H1 (cell line): ENCODE data around the gene LIX1L. TPM values are rescaled to one million over a fixed set of nuclear protein-coding genes. Genes with fewer than 3 reads are reported as not detected.

Experiments used
- CTCF ChIA-PET: fragments of 300-600 bp; sonication (Branson Sonifier 250); formaldehyde crosslinking; loops from one replicate; lab custom pipeline; 2021; ENCODE audit not compliant: partially characterized antibody; lab: Charles Lee
- POLR2A ChIA-PET: fragments of 300-600 bp; sonication (Branson Sonifier 250); formaldehyde crosslinking; loops from one replicate; lab custom pipeline; 2021; ENCODE audit warnings: inconsistent platforms; ENCODE audit not compliant: partially characterized antibody; lab: Charles Lee
- DNase-seq, 2 experiments: peaks; one replicate each; pipeline versions ENCODE4 v3.0.0 to v3.0.0-alpha.2; 2010 to 2022; ENCODE audit warnings: low spot score in 2 of 2, low read depth in 1 of 2, mixed read lengths in 1 of 2
- FAIRE-seq: peaks from 2 replicates; lab custom pipeline; 2011; peaks lifted over from hg19 to GRCh38; lab: Jason Lieb, UNC
- H2AFZ ChIP-seq: 2 replicates; pipeline ENCODE4 v1.8.1; 2012; ENCODE audit warnings: low read length, inconsistent platforms
- H2AK5ac ChIP-seq: 2 replicates; pipeline ENCODE4 v1.6.1; 2013; ENCODE audit warnings: low read depth, low read length
- H2BK120ac ChIP-seq: replicated peaks from 2 replicates; pipeline ENCODE3; 2013; ENCODE audit warnings: low read depth, low read length, inconsistent platforms
- H2BK12ac ChIP-seq: 2 replicates; pipeline ENCODE4 v1.6.1; 2013; ENCODE audit warnings: low read depth, low read length
- H2BK15ac ChIP-seq: 2 replicates; pipeline ENCODE4 v1.6.1; 2013; ENCODE audit warnings: low read length
- H2BK20ac ChIP-seq: 2 replicates; pipeline ENCODE4 v1.6.1; 2013; ENCODE audit warnings: low read length
- H2BK5ac ChIP-seq: 2 replicates; pipeline ENCODE4 v1.6.1; 2013; ENCODE audit warnings: low read depth, low read length
- H3K14ac ChIP-seq: 2 replicates; pipeline ENCODE4 v1.6.1; 2013; ENCODE audit warnings: inconsistent platforms; ENCODE audit not compliant: insufficient read length
- H3K18ac ChIP-seq: 2 replicates; pipeline ENCODE4 v1.6.1; 2013; ENCODE audit warnings: low read length; ENCODE audit errors: extremely low read depth
- H3K23ac ChIP-seq: 2 replicates; pipeline ENCODE4 v1.6.1; 2013; ENCODE audit warnings: inconsistent platforms; ENCODE audit not compliant: insufficient read length
- H3K23me2 ChIP-seq: 2 replicates; pipeline ENCODE4 v1.6.1; 2013; ENCODE audit warnings: low read depth, low read length
- H3K27ac ChIP-seq: 2 replicates; pipeline ENCODE4 v1.6.1; 2011; ENCODE audit warnings: low read depth, low read length, inconsistent platforms
- H3K27me3 ChIP-seq, 4 experiments: replicated peaks in 1 of 4; 1 replicate in 1 of 4; 2 replicates in 3 of 4; pipeline versions ENCODE4 v1.6.1 to v1.8.1; 2011 to 2013; ENCODE audit warnings: low read length in 3 of 4, mild to moderate bottlenecking in 3 of 4, inconsistent platforms in 2 of 4, mixed read lengths in 2 of 4, moderate library complexity in 1 of 4; ENCODE audit not compliant: control insufficient read depth in 3 of 4, insufficient read depth in 3 of 4; ENCODE audit errors: extremely low read depth in 1 of 4
- H3K36me3 ChIP-seq, 4 experiments: 2 replicates each; pipeline versions ENCODE4 v1.6.1 to v1.8.1; 2011 to 2013; ENCODE audit warnings: mild to moderate bottlenecking in 4 of 4, low read length in 3 of 4, moderate library complexity in 2 of 4, control low read depth in 1 of 4, inconsistent platforms in 1 of 4; ENCODE audit not compliant: insufficient read depth in 4 of 4, control insufficient read depth in 2 of 4
- H3K4ac ChIP-seq: replicated peaks from 2 replicates; pipeline ENCODE3; 2013; ENCODE audit warnings: low read length, low read depth, mixed read lengths, inconsistent platforms; ENCODE audit not compliant: insufficient read length
- H3K4me1 ChIP-seq, 4 experiments: replicated peaks in 1 of 4; 1 replicate in 1 of 4; 2 replicates in 3 of 4; pipeline versions ENCODE4 v1.6.1 to v1.8.1; 2011 to 2013; ENCODE audit warnings: low read length in 3 of 4, inconsistent platforms in 2 of 4, mixed read lengths in 1 of 4; ENCODE audit not compliant: insufficient read depth in 4 of 4, control insufficient read depth in 3 of 4
- H3K4me2 ChIP-seq, 2 experiments: 2 replicates each; pipeline versions ENCODE4 v1.6.1 to v1.8.1; 2011 to 2013; ENCODE audit warnings: low read depth in 2 of 2, low read length in 2 of 2, control low read depth in 1 of 2, inconsistent platforms in 1 of 2, mild to moderate bottlenecking in 1 of 2; ENCODE audit not compliant: insufficient read depth in 1 of 2
- H3K4me3 ChIP-seq, 4 experiments: fragments of 200-600, 300-600 bp in 1 of 4; sonication (generic), shearing (Covaris generic), sonication (Bioruptor Twin) in 1 of 4; 2 replicates each; pipeline versions ENCODE4 v1.5.1 to v1.8.1; 2011 to 2016; ENCODE audit warnings: low read length in 4 of 4, low read depth in 3 of 4, control low read depth in 2 of 4, inconsistent platforms in 2 of 4, mild to moderate bottlenecking in 2 of 4, mixed read lengths in 1 of 4, moderate library complexity in 1 of 4; ENCODE audit not compliant: insufficient read depth in 2 of 4; ENCODE audit errors: extremely low read depth in 1 of 4
- H3K56ac ChIP-seq: replicated peaks from 2 replicates; pipeline ENCODE3; 2013; ENCODE audit warnings: low read depth, mild to moderate bottlenecking, mixed read lengths, low read length, inconsistent platforms; ENCODE audit not compliant: insufficient read length
- H3K79me1 ChIP-seq: 2 replicates; pipeline ENCODE4 v1.6.1; 2013; ENCODE audit warnings: low read depth, low read length, control low read depth
- H3K79me2 ChIP-seq, 2 experiments: 2 replicates each; pipeline versions ENCODE4 v1.6.1 to v1.8.1; 2012 to 2013; ENCODE audit warnings: low read length in 2 of 2, mild to moderate bottlenecking in 2 of 2, inconsistent platforms in 1 of 2; ENCODE audit not compliant: insufficient read depth in 2 of 2, control insufficient read depth in 1 of 2
- H3K9ac ChIP-seq, 4 experiments: replicated peaks in 1 of 4; 1 replicate in 1 of 4; 2 replicates in 3 of 4; pipeline versions ENCODE4 v1.6.1 to v1.8.1; 2011 to 2013; ENCODE audit warnings: low read depth in 3 of 4, low read length in 3 of 4, control low read depth in 2 of 4, mild to moderate bottlenecking in 2 of 4, moderate library complexity in 2 of 4, inconsistent platforms in 1 of 4; ENCODE audit errors: extremely low read depth in 1 of 4
- H3K9me3 ChIP-seq, 2 experiments: 2 replicates each; pipeline versions ENCODE4 v1.6.1 to v1.8.1; 2012 to 2013; ENCODE audit warnings: mild to moderate bottlenecking in 2 of 2, moderate library complexity in 2 of 2, control low read depth in 1 of 2, inconsistent platforms in 1 of 2, low read depth in 1 of 2, low read length in 1 of 2, mixed read lengths in 1 of 2; ENCODE audit not compliant: insufficient read depth in 2 of 2
- H4K20me1 ChIP-seq, 2 experiments: replicated peaks in 1 of 2; 2 replicates each; pipeline versions ENCODE3 to v1.8.1; 2011 to 2013; ENCODE audit warnings: inconsistent platforms in 2 of 2, low read length in 2 of 2, mild to moderate bottlenecking in 1 of 2; ENCODE audit not compliant: insufficient read depth in 2 of 2, control insufficient read depth in 1 of 2
- H4K5ac ChIP-seq: 2 replicates; pipeline ENCODE4 v1.6.1; 2013; ENCODE audit warnings: low read length, low read depth, mixed read lengths, inconsistent platforms; ENCODE audit not compliant: insufficient read length
- H4K8ac ChIP-seq: 2 replicates; pipeline ENCODE4 v1.8.0; 2013; ENCODE audit warnings: mild to moderate bottlenecking, moderate library complexity, low read length, inconsistent platforms; ENCODE audit not compliant: insufficient read depth; ENCODE audit errors: extremely low read depth
- H4K91ac ChIP-seq: replicated peaks from 2 replicates; pipeline ENCODE3; 2013; ENCODE audit warnings: low read length, mixed read lengths, inconsistent platforms; ENCODE audit not compliant: insufficient read length
- BCL11A ChIP-seq, 2 experiments: IDR thresholded peaks; one replicate each; pipeline ENCODE4 v1.6.1; 2011; ENCODE audit warnings: low read depth in 2 of 2, low read length in 2 of 2, mild to moderate bottlenecking in 2 of 2
- TAF7 ChIP-seq: optimal IDR thresholded peaks from 2 replicates; pipeline ENCODE3; 2011; ENCODE audit warnings: low read depth, mild to moderate bottlenecking, inconsistent platforms, low read length, moderate library complexity, borderline replicate concordance
- WGBS, 2 experiments: shearing (Covaris generic) in 1 of 2; methylation state at CpG; one replicate each; pipeline versions ENCODE4 v1.1.6 to v1.1.7; 2013 to 2015; ENCODE audit warnings: low lambda C conversion rate in 2 of 2, mixed read lengths in 2 of 2, inconsistent platforms in 1 of 2, low coverage in 1 of 2, missing lambda C conversion rate in 1 of 2; ENCODE audit not compliant: insufficient replicate concordance in 2 of 2, insufficient coverage in 1 of 2, insufficient read length in 1 of 2; ENCODE audit errors: extremely low coverage in 1 of 2, missing lambda C conversion rate in 1 of 2; 5-methylcytosine and 5-hydroxymethylcytosine counted together
- polyA plus RNA-seq, 7 experiments: library from polyadenylated mRNA; depleted of rRNA in 3 of 7; stranded (reverse) in 5 of 7; unstranded in 2 of 7; fragments of >200 nt in 5 of 7; fragments of 200-250 nt in 2 of 7; gene quantifications; 1 replicate in 5 of 7; 2 replicates in 1 of 7; 4 replicates in 1 of 7; pipeline versions ENCODE4 v1.2.1 to v1.2.3, GENCODE V29; 2011 to 2013; ENCODE audit warnings: missing spikeins in 2 of 7, mixed read lengths in 2 of 7
- total RNA-seq: library from RNA; stranded (reverse); fragmentation: NEBNext Ultra II Directional; extraction: Animal tissue kit (Norgen Biotek cat#: 25700); gene quantifications from 2 replicates; pipeline ENCODE4 v1.2.1, GENCODE V29; 2021

LIX1L gene
- total and polyA plus RNA-seq, 2 of the 8 experiments (the other 6 are each of a cell fraction or from before 2014, with no cell fraction given), result 2.9 to 3.7 TPM

GRCh38 chr1:145995148-145995881, 37.5 kb upstream of the LIX1L start:
- Histone ChIP-seq H2BK5ac (no peak overlapping the region; the same call in 1 of the 2 replicates), H2BK20ac (no peak overlapping the region), H2BK120ac (no peak overlapping the region), H4K91ac (no peak overlapping the region), H2BK15ac (no peak overlapping the region), H3K4ac (no peak overlapping the region), H4K20me1 (peaks cover 0 to 2% of the 10 kb centered on the region in 2 experiments), H3K27me3 (no peaks in the 10 kb centered on the region), H2AK5ac (no peak overlapping the region), H3K23ac (no peak overlapping the region), H2BK12ac (no peak overlapping the region; the same call in 1 of the 2 replicates), H3K36me3 (peaks cover 17 to 35% (median 25%) of the 10 kb centered on the region in 4 experiments), H3K56ac (no peak overlapping the region), H2AFZ (no peak overlapping the region), H4K8ac (no peak overlapping the region), H3K23me2 (peaks cover 9% of the 10 kb centered on the region), H3K4me2 (peak overlapping the region; percentile 83 to 96), H3K79me2 (peaks cover 4 to 27% of the 10 kb centered on the region in 2 experiments; a peak in 3 of 4 replicates), H3K9ac (peak overlapping the region; percentile 74 to 95 (median 86)), H3K79me1 (peaks cover 6% of the 10 kb centered on the region; the same call in 1 of the 2 replicates), H3K27ac (no peak overlapping the region), H3K14ac (no peak overlapping the region), H3K4me3 (peak overlapping the region; percentile 89 to 96 (median 93)), H3K9me3 (no peaks in the 10 kb centered on the region), H3K4me1 (peaks cover 2 to 8% (median 6%) of the 10 kb centered on the region in 4 experiments; a peak in 4 of 7 replicates), H3K18ac (no peak overlapping the region; the same call in 1 of the 2 replicates), H4K5ac (no peak overlapping the region)
- TF ChIP-seq BCL11A (IDR thresholded peaks at IDR 0.05; ENCODE audit: low read depth in 2 of 2, low read length in 2 of 2) (no peak), TAF7 (peak; percentile 30)
- WGBS, 2 experiments, result 60% methylated on average over 8 of the region's 8 CpGs; no CpG with 5 or more reads in 1 of the 2 experiments
- ChIA-PET POLR2A (interaction anchor here (1.1 to 13.4 kb wide), 9 partner anchors 13 to 137 kb away, joined by 3 to 218 read pairs (median 5); partner anchors contain the start of genes ANKRD34A, LIX1L, PIAS3 and POLR3GL), CTCF (interaction anchor here (0.5 to 12.6 kb wide), 3 partner anchors 13 to 30 kb away, joined by 3 to 93 read pairs (median 7); no protein-coding TSS in a partner anchor)
- no peak for DNase-seq
- no peak for FAIRE-seq
